ENCODE data around the gene KLC1. TPM values are rescaled to one million over a fixed set of nuclear protein-coding genes. Genes with fewer than 3 reads are reported as not detected.
"Not testable (repeated sequence)": the region's sequence is repeated elsewhere in the genome, so short reads cannot be mapped to it uniquely, and the experiment has no call there.

Gene KLC1
- total RNA-seq, 2 donors from 2014 or later: 168 to 287 TPM

DNA sequence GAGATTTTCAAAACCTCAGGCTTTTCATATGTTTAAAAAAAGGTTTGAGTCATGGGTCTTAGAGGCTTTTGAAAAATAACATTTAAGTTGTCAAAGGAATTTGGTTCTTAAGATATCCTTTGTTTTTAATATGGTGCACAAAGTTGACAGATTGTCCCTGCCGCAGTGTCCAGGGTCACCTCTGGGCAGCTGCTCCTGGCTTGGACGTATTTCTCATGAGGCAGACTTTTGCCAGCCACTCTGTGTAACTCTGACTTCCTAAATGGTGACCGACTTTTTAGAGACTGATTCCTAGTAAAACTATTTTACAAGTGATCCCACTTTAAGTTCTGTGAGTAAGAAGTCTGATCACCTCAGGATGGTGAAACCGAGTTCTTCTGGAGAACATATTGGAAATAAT, 58.7 kb downstream of the KLC1 start:
- Histone ChIP-seq H3K4me1 (replicated peaks) (no peaks in the 10 kb centered on the region), H3K4me3 (no peak overlapping the region), H3K9me3 (no peaks in the 10 kb centered on the region), H3K36me3 (peaks cover 0 to 6% of the 10 kb centered on the region in 2 donors), H3K27me3 (replicated peaks; ENCODE audit: insufficient read depth) (no peaks in the 10 kb centered on the region), H3K27ac (no peak overlapping the region)
- no peak for DNase-seq (ENCODE audit: low spot score)
- intact Hi-C loops (cut with DNase I): no loop called here
- TF ChIP-seq, protein P1, sequence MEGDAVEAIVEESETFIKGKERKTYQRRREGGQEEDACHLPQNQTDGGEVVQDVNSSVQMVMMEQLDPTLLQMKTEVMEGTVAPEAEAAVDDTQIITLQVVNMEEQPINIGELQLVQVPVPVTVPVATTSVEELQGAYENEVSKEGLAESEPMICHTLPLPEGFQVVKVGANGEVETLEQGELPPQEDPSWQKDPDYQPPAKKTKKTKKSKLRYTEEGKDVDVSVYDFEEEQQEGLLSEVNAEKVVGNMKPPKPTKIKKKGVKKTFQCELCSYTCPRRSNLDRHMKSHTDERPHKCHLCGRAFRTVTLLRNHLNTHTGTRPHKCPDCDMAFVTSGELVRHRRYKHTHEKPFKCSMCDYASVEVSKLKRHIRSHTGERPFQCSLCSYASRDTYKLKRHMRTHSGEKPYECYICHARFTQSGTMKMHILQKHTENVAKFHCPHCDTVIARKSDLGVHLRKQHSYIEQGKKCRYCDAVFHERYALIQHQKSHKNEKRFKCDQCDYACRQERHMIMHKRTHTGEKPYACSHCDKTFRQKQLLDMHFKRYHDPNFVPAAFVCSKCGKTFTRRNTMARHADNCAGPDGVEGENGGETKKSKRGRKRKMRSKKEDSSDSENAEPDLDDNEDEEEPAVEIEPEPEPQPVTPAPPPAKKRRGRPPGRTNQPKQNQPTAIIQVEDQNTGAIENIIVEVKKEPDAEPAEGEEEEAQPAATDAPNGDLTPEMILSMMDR (IDR thresholded peaks at IDR 0.05): no peak
- TF ChIP-seq POLR2A (IDR thresholded peaks at IDR 0.05) (no peak), POLR2AphosphoS5 (IDR thresholded peaks at IDR 0.05) (no peak)
- 86% methylated on average over 4 of the region's 4 CpGs for whole genome bisulfite sequencing

DNA sequence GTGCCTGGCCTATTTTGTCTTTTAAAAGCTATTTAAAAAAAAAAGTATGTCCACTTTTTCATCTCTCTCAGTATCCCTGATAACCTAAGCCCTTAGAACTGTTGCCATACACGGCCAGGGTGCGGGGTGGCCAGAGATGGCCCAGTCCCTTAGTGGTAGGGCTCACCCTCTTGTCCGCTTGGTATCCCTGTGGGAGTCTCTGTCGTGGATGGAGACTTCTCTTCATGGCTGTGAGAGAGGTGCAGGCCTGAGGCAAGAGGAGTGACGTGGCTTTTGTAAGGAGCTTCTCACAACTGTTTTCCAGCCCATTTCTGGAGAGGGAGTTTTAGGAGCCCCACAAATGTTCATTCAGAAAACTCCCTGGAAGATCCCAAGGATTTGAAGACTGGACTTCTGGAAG, 59.4 kb downstream of the KLC1 start:
- Histone ChIP-seq H3K9me3 (no peaks in the 10 kb centered on the region), H3K4me3 (no peak overlapping the region), H3K36me3 (peaks cover 0 to 6% of the 10 kb centered on the region in 2 donors), H3K4me1 (replicated peaks) (peaks cover 6% of the 10 kb centered on the region), H3K27ac (no peak overlapping the region), H3K27me3 (replicated peaks; ENCODE audit: insufficient read depth) (no peaks in the 10 kb centered on the region)
- no peak for TF ChIP-seq POLR2AphosphoS5 (IDR thresholded peaks at IDR 0.05)
- no peak for TF ChIP-seq POLR2A (IDR thresholded peaks at IDR 0.05)
- TF ChIP-seq, protein P1 (IDR thresholded peaks at IDR 0.05): no peak
- DNase-seq (ENCODE audit: low spot score): no peak
- WGBS: 83% methylated on average over 5 of the region's 5 CpGs
- intact Hi-C loops (cut with DNase I): no loop called here

DNA sequence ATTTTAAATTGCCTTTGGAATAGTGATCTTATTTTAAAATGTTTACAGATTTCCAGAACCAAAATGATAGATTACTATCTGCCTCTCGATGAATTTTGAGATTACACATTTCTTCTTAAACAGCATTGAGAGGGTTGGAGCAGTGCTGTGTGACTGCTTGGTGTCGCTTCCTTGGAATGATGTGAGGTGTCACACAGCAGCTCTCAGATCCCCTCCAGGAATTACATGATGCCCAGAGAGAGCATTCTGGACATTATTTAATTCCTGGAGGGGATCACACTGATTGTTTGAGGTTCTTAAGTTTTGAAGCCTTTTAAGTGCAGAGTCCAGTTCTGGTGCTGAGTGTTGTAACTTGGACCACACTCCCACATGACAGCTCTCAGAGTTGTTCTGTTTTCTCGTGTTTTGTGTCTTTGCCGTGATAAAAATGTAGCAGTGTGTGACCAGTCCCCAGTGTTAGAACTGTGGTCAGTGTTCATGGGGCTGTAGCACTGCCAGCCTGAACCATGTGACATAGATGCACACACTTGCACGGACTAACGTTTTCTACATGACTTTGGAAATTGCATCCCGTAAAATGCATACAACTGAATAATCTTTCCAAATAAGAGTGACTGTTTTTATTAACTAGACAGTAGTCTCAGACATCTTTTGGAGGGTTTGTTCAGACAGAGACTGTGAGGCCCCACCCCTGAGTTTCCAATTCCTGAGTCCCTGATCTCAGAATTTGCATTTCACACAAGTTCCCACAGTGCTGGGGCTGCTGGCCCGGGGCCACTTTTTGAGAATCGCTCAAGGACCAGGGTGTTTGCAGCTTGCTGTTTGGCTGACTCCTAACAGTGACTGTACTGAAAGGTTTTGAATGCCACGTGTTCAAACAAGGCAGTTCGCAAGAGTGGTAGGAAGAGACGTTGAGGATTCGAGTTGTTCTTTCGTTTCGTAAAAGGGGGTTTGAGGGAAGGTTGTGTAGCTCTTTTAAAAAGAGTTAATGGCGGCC, 60.2 kb downstream of the KLC1 start:
- Histone ChIP-seq H3K4me1 (replicated peaks) (peaks cover 12% of the 10 kb centered on the region), H3K27me3 (replicated peaks; ENCODE audit: insufficient read depth) (no peaks in the 10 kb centered on the region), H3K9me3 (no peaks in the 10 kb centered on the region), H3K36me3 (peaks cover 0 to 13% of the 10 kb centered on the region in 2 donors), H3K27ac (peak overlapping the region in 1 of 2 donors; percentile 9), H3K4me3 (no peak overlapping the region)
- peak; percentile 8 for DNase-seq (ENCODE audit: low spot score)
- TF ChIP-seq, protein P1 (IDR thresholded peaks at IDR 0.05): no peak
- TF ChIP-seq POLR2AphosphoS5 (IDR thresholded peaks at IDR 0.05): no peak
- no peak for TF ChIP-seq POLR2A (IDR thresholded peaks at IDR 0.05)
- 31% methylated on average over 16 of the region's 16 CpGs for WGBS
- intact Hi-C loops (cut with DNase I): no loop called here

DNA sequence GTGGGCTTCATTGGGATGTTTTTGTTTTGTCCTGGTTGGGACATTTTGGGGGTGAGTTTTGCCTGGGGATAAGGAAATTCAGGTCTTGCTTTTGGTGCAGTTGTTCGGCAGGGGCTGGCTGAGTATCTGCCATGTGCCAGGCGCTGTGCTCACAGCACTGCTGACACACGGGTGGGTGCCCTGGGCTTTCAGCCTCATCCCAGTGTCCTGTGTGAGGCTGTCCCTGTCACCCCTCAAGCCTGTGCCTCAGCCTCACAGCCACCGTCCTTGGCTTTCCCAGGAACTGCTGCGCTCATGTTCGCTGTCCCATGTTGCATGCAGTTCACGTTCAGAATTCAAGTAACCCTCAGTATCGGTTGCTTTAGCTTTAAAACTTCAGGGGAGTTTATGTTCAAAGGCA, 61.3 kb downstream of the KLC1 start:
- DNase-seq (ENCODE audit: low spot score): no peak

DNA sequence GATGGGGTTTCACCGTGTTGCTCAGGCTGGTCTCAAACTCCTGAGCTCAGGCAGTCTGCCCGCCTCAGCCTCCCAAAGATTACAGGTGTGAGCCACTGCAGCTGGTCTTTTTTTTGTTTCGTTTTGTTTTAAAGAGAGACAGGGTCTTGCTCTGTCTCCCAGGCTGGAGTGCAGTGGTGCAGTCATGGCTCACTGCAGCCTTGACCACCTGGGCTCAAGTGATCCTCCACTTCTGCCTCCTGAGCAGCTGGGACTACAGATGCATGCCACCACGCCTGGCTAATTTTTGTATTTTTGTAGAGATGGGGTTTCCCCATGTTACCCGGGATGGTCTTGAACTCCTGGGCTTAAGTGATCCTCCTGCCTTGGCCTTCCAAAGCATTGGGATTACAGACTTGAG, 62.6 kb downstream of the KLC1 start:
- 89% methylated on average over 5 of the region's 5 CpGs for WGBS
- H3K4me1 ChIP-seq (replicated peaks): peaks cover 14% of the 10 kb centered on the region
- H3K9me3 ChIP-seq; H3K27ac ChIP-seq; DNase-seq (ENCODE audit: low spot score); intact Hi-C loops (cut with DNase I); H3K27me3 ChIP-seq (replicated peaks; ENCODE audit: insufficient read depth); H3K4me3 ChIP-seq: not testable (repeated sequence)
- H3K36me3 ChIP-seq: peaks cover 0 to 10% of the 10 kb centered on the region in 2 donors

More for the DNA sequence above, 61.3 kb downstream of the KLC1 start:
- TF ChIP-seq POLR2A (IDR thresholded peaks at IDR 0.05) (no peak), POLR2AphosphoS5 (IDR thresholded peaks at IDR 0.05) (no peak)
- TF ChIP-seq, protein P1 (IDR thresholded peaks at IDR 0.05): no peak
- H3K4me3 ChIP-seq: no peak overlapping the region
- no peaks in the 10 kb centered on the region for H3K27me3 ChIP-seq (replicated peaks; ENCODE audit: insufficient read depth)
- H3K4me1 ChIP-seq (replicated peaks): peaks cover 12% of the 10 kb centered on the region
- intact Hi-C loops (cut with DNase I): no loop called here
- H3K27ac ChIP-seq: no peak overlapping the region
- H3K36me3 ChIP-seq: peaks cover 0 to 15% of the 10 kb centered on the region in 2 donors
- H3K9me3 ChIP-seq: no peaks in the 10 kb centered on the region
- 88% methylated on average over 8 of the region's 8 CpGs for WGBS
